H1 (cell line): ENCODE results near the gene DCAF4. TPM values are rescaled to one million over a fixed set of nuclear protein-coding genes. Genes with fewer than 3 reads are reported as not detected.

ENCODE experiments used
- KDM5A ChIP-seq: fragments of 200-600 bp; IDR thresholded peaks from 2 replicates; pipeline ENCODE4 v1.7.1; 2012; ENCODE audit warnings: mild to moderate bottlenecking, low read length, inconsistent platforms, mixed read lengths
- SIRT6 ChIP-seq: IDR thresholded peaks from one replicate; pipeline ENCODE4 v1.7.1; 2012; ENCODE audit warnings: low read length, inconsistent platforms
- SP4 ChIP-seq: IDR thresholded peaks from 2 replicates; pipeline ENCODE4 v1.6.1; 2012; ENCODE audit warnings: low read length, inconsistent platforms
- polyA plus RNA-seq, 7 experiments: library from polyadenylated mRNA; depleted of rRNA in 3 of 7; stranded (reverse) in 5 of 7; unstranded in 2 of 7; fragments of >200 nt in 5 of 7; fragments of 200-250 nt in 2 of 7; gene quantifications; 1 replicate in 5 of 7; 2 replicates in 1 of 7; 4 replicates in 1 of 7; pipeline versions ENCODE4 v1.2.1 to v1.2.3, GENCODE V29; 2011 to 2013; ENCODE audit warnings: missing spikeins in 2 of 7, mixed read lengths in 2 of 7
- total RNA-seq: library from RNA; stranded (reverse); fragmentation: NEBNext Ultra II Directional; extraction: Animal tissue kit (Norgen Biotek cat#: 25700); gene quantifications from 2 replicates; pipeline ENCODE4 v1.2.1, GENCODE V29; 2021
- TF ChIP-seq, protein P1 (sequence below): fragments of 300-600 bp; sonication (generic); IDR thresholded peaks from 2 replicates; pipeline ENCODE4 v1.7.1; 2012; ENCODE audit warnings: low read length, moderate library complexity, mild to moderate bottlenecking, inconsistent platforms; ENCODE audit not compliant: insufficient replicate concordance

Gene DCAF4
- total and polyA plus RNA-seq, 2 of the 8 experiments (the other 6 are each of a cell fraction or from before 2014, with no cell fraction given) = 17.0 to 21.1 TPM

DNA sequence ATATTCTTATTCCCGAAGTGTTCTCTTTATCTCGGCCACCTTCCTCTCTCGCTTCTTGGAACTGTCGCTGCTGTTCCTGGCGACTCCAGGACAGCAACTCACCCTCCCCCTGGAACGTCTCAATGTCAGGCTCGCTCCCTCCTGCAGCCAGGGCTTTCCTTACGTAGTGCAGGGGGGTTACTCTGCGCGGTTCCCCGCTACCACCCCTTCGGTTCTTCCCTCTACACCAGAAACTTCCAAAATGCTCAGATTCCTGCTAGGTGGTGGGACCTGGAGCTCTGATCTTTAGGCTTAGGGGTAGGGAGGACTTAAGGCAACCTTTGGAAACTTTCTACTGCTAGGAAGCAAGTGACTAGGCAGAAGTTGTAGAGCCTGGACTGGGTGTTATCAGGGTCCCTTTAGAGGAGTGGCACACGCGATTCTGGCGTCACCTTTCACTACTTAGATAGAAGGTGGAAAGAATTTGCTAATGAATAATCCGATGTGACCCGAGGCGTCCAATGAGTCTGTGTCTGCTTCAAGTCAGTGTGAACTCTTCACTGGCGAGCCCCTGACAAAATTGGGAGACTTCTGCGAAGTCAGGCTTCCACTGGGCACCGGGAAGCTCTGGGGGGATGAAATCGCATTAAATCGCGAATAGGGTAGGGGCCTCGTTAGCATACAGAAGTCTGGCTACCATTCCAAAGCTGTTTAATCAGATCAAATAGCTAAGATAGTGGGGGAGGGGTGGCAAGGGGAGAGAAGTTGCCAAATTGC, 31.5 kb upstream of the DCAF4 start (continued):
- TF ChIP-seq, protein P1, sequence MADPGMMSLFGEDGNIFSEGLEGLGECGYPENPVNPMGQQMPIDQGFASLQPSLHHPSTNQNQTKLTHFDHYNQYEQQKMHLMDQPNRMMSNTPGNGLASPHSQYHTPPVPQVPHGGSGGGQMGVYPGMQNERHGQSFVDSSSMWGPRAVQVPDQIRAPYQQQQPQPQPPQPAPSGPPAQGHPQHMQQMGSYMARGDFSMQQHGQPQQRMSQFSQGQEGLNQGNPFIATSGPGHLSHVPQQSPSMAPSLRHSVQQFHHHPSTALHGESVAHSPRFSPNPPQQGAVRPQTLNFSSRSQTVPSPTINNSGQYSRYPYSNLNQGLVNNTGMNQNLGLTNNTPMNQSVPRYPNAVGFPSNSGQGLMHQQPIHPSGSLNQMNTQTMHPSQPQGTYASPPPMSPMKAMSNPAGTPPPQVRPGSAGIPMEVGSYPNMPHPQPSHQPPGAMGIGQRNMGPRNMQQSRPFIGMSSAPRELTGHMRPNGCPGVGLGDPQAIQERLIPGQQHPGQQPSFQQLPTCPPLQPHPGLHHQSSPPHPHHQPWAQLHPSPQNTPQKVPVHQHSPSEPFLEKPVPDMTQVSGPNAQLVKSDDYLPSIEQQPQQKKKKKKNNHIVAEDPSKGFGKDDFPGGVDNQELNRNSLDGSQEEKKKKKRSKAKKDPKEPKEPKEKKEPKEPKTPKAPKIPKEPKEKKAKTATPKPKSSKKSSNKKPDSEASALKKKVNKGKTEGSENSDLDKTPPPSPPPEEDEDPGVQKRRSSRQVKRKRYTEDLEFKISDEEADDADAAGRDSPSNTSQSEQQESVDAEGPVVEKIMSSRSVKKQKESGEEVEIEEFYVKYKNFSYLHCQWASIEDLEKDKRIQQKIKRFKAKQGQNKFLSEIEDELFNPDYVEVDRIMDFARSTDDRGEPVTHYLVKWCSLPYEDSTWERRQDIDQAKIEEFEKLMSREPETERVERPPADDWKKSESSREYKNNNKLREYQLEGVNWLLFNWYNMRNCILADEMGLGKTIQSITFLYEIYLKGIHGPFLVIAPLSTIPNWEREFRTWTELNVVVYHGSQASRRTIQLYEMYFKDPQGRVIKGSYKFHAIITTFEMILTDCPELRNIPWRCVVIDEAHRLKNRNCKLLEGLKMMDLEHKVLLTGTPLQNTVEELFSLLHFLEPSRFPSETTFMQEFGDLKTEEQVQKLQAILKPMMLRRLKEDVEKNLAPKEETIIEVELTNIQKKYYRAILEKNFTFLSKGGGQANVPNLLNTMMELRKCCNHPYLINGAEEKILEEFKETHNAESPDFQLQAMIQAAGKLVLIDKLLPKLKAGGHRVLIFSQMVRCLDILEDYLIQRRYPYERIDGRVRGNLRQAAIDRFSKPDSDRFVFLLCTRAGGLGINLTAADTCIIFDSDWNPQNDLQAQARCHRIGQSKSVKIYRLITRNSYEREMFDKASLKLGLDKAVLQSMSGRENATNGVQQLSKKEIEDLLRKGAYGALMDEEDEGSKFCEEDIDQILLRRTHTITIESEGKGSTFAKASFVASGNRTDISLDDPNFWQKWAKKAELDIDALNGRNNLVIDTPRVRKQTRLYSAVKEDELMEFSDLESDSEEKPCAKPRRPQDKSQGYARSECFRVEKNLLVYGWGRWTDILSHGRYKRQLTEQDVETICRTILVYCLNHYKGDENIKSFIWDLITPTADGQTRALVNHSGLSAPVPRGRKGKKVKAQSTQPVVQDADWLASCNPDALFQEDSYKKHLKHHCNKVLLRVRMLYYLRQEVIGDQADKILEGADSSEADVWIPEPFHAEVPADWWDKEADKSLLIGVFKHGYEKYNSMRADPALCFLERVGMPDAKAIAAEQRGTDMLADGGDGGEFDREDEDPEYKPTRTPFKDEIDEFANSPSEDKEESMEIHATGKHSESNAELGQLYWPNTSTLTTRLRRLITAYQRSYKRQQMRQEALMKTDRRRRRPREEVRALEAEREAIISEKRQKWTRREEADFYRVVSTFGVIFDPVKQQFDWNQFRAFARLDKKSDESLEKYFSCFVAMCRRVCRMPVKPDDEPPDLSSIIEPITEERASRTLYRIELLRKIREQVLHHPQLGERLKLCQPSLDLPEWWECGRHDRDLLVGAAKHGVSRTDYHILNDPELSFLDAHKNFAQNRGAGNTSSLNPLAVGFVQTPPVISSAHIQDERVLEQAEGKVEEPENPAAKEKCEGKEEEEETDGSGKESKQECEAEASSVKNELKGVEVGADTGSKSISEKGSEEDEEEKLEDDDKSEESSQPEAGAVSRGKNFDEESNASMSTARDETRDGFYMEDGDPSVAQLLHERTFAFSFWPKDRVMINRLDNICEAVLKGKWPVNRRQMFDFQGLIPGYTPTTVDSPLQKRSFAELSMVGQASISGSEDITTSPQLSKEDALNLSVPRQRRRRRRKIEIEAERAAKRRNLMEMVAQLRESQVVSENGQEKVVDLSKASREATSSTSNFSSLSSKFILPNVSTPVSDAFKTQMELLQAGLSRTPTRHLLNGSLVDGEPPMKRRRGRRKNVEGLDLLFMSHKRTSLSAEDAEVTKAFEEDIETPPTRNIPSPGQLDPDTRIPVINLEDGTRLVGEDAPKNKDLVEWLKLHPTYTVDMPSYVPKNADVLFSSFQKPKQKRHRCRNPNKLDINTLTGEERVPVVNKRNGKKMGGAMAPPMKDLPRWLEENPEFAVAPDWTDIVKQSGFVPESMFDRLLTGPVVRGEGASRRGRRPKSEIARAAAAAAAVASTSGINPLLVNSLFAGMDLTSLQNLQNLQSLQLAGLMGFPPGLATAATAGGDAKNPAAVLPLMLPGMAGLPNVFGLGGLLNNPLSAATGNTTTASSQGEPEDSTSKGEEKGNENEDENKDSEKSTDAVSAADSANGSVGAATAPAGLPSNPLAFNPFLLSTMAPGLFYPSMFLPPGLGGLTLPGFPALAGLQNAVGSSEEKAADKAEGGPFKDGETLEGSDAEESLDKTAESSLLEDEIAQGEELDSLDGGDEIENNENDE = no peak
- TF ChIP-seq SP4 (no peak), SIRT6 (no peak), KDM5A (no peak)
